ENCODE data around the gene NONO. TPM values are rescaled to one million over a fixed set of nuclear protein-coding genes. Genes with fewer than 3 reads are reported as not detected.
"Not testable (repeated sequence)": the region's sequence is repeated elsewhere in the genome, so short reads cannot be mapped to it uniquely, and the experiment has no call there.

The NONO gene
- total RNA-seq, 1 donor from 2014 or later = 343 TPM

GRCh38 chrX:71320126-71320525 is 36.7 kb downstream of the NONO start:
- Histone ChIP-seq H3K9ac (ENCODE audit: low read length) (no peak overlapping the region), H3K27me3 (ENCODE audit: insufficient read depth, low read length) (no peaks in the 10 kb centered on the region), H3K36me3 (ENCODE audit: insufficient read depth, low read length) (no peaks in the 10 kb centered on the region), H3K4me1 (ENCODE audit: insufficient read depth, low read length) (no peaks in the 10 kb centered on the region), H3K9me3 (ENCODE audit: insufficient read depth, low read depth, low read length) (no peaks in the 10 kb centered on the region), H2AFZ (ENCODE audit: low read depth, low read length) (no peak overlapping the region), H3K27ac (ENCODE audit: low read depth, low read length) (no peak overlapping the region), H3K79me2 (ENCODE audit: insufficient read depth, low read length) (no peaks in the 10 kb centered on the region), H3K4me3 (ENCODE audit: insufficient read depth, low read depth, low read length) (no peak overlapping the region), H3K4me2 (ENCODE audit: low read length) (no peak overlapping the region), H4K20me1 (ENCODE audit: insufficient read depth, low read length) (no peaks in the 10 kb centered on the region)
- H3K27me3 Mint-ChIP-seq (ENCODE audit: low read depth, unreplicated experiment) = no peaks in the 10 kb centered on the region
- no peak for DNase-seq (ENCODE audit: low read depth)
- H3K9me3 Mint-ChIP-seq (ENCODE audit: unreplicated experiment) = no peaks in the 10 kb centered on the region
- no peak for TF ChIP-seq EZH2 (IDR thresholded peaks at IDR 0.05; ENCODE audit: insufficient read depth, low read length)
- TF ChIP-seq, protein P1, sequence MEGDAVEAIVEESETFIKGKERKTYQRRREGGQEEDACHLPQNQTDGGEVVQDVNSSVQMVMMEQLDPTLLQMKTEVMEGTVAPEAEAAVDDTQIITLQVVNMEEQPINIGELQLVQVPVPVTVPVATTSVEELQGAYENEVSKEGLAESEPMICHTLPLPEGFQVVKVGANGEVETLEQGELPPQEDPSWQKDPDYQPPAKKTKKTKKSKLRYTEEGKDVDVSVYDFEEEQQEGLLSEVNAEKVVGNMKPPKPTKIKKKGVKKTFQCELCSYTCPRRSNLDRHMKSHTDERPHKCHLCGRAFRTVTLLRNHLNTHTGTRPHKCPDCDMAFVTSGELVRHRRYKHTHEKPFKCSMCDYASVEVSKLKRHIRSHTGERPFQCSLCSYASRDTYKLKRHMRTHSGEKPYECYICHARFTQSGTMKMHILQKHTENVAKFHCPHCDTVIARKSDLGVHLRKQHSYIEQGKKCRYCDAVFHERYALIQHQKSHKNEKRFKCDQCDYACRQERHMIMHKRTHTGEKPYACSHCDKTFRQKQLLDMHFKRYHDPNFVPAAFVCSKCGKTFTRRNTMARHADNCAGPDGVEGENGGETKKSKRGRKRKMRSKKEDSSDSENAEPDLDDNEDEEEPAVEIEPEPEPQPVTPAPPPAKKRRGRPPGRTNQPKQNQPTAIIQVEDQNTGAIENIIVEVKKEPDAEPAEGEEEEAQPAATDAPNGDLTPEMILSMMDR (IDR thresholded peaks at IDR 0.05; ENCODE audit: insufficient read depth, low read depth, low read length) = no peak
- peaks cover 10% of the 10 kb centered on the region for H3K36me3 Mint-ChIP-seq (ENCODE audit: low read depth, unreplicated experiment)
- no peak for FAIRE-seq
- H3K27ac Mint-ChIP-seq (ENCODE audit: unreplicated experiment) = no peak overlapping the region
- H3K4me1 Mint-ChIP-seq (ENCODE audit: low read depth, unreplicated experiment) = no peaks in the 10 kb centered on the region
- H3K4me3 Mint-ChIP-seq (ENCODE audit: unreplicated experiment) = no peak overlapping the region

DNA sequence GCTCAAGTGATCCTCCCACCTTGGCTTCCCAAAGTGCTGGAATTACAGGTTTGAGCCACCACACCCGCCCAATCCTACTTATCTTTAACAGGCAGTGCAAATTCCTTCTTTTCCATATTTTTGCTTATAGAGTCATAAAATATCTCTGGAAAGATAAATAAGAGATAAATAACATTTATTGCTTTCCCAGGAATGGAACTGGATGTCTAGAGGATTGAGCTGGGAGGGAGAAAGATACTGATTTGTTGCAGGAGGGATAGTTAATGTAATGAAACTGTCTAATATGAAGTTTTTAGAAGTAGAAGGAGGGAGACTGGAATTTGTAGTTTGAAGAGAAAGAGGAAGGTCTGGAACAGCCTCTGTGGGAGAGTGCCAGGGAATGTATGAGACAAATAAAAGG is 38.3 kb downstream of the NONO start:
- Histone ChIP-seq H3K79me2 (ENCODE audit: insufficient read depth, low read length) (no peaks in the 10 kb centered on the region), H3K4me2 (ENCODE audit: low read length) (no peak overlapping the region), H3K9me3 (ENCODE audit: insufficient read depth, low read depth, low read length) (no peaks in the 10 kb centered on the region), H3K36me3 (ENCODE audit: insufficient read depth, low read length) (no peaks in the 10 kb centered on the region), H3K4me3 (ENCODE audit: insufficient read depth, low read depth, low read length) (no peak overlapping the region), H2AFZ (ENCODE audit: low read depth, low read length) (no peak overlapping the region), H3K27ac (ENCODE audit: low read depth, low read length) (no peak overlapping the region), H4K20me1 (ENCODE audit: insufficient read depth, low read length) (no peaks in the 10 kb centered on the region), H3K9ac (ENCODE audit: low read length) (no peak overlapping the region), H3K4me1 (ENCODE audit: insufficient read depth, low read length) (no peaks in the 10 kb centered on the region), H3K27me3 (ENCODE audit: insufficient read depth, low read length) (no peaks in the 10 kb centered on the region)
- Mint-ChIP-seq H3K4me1 (ENCODE audit: low read depth, unreplicated experiment) (no peaks in the 10 kb centered on the region), H3K9me3 (ENCODE audit: unreplicated experiment) (no peaks in the 10 kb centered on the region), H3K4me3 (ENCODE audit: unreplicated experiment) (no peak overlapping the region), H3K36me3 (ENCODE audit: low read depth, unreplicated experiment) (peaks cover 12% of the 10 kb centered on the region), H3K27me3 (ENCODE audit: low read depth, unreplicated experiment) (no peaks in the 10 kb centered on the region), H3K27ac (ENCODE audit: unreplicated experiment) (no peak overlapping the region)
- DNase-seq (ENCODE audit: low read depth) (no peak), FAIRE-seq (no peak)
- TF ChIP-seq, protein P1 (IDR thresholded peaks at IDR 0.05; ENCODE audit: insufficient read depth, low read depth, low read length) = no peak
- TF ChIP-seq EZH2 (IDR thresholded peaks at IDR 0.05; ENCODE audit: insufficient read depth, low read length) = no peak

GRCh38 chrX:71324452-71324851 is 41.0 kb downstream of the NONO start:
- not testable (repeated sequence) for H3K27me3 ChIP-seq (ENCODE audit: insufficient read depth, low read length); H3K4me2 ChIP-seq (ENCODE audit: low read length); H3K36me3 ChIP-seq (ENCODE audit: insufficient read depth, low read length); DNase-seq (ENCODE audit: low read depth); FAIRE-seq; H3K4me3 Mint-ChIP-seq (ENCODE audit: unreplicated experiment); H3K79me2 ChIP-seq (ENCODE audit: insufficient read depth, low read length); H2AFZ ChIP-seq (ENCODE audit: low read depth, low read length); H3K9ac ChIP-seq (ENCODE audit: low read length); H3K9me3 ChIP-seq (ENCODE audit: insufficient read depth, low read depth, low read length); H3K27ac Mint-ChIP-seq (ENCODE audit: unreplicated experiment); H4K20me1 ChIP-seq (ENCODE audit: insufficient read depth, low read length); H3K4me1 ChIP-seq (ENCODE audit: insufficient read depth, low read length); H3K27me3 Mint-ChIP-seq (ENCODE audit: low read depth, unreplicated experiment); H3K9me3 Mint-ChIP-seq (ENCODE audit: unreplicated experiment); H3K4me3 ChIP-seq (ENCODE audit: insufficient read depth, low read depth, low read length); H3K27ac ChIP-seq (ENCODE audit: low read depth, low read length); H3K4me1 Mint-ChIP-seq (ENCODE audit: low read depth, unreplicated experiment)
- H3K36me3 Mint-ChIP-seq (ENCODE audit: low read depth, unreplicated experiment) = peaks cover 15% of the 10 kb centered on the region
